H1 (cell line): ENCODE data around the gene RIBC2. TPM values are rescaled to one million over a fixed set of nuclear protein-coding genes. Genes with fewer than 3 reads are reported as not detected.

Experiments
- CTCF ChIA-PET: fragments of 300-600 bp; sonication (Branson Sonifier 250); formaldehyde crosslinking; loops from one replicate; lab custom pipeline; 2021; ENCODE audit not compliant: partially characterized antibody; lab: Charles Lee
- POLR2A ChIA-PET: fragments of 300-600 bp; sonication (Branson Sonifier 250); formaldehyde crosslinking; loops from one replicate; lab custom pipeline; 2021; ENCODE audit warnings: inconsistent platforms; ENCODE audit not compliant: partially characterized antibody; lab: Charles Lee
- DNase-seq, 2 experiments: peaks; one replicate each; pipeline versions ENCODE4 v3.0.0 to v3.0.0-alpha.2; 2010 to 2022; ENCODE audit warnings: low spot score in 2 of 2, low read depth in 1 of 2, mixed read lengths in 1 of 2
- FAIRE-seq: peaks from 2 replicates; lab custom pipeline; 2011; peaks lifted over from hg19 to GRCh38; lab: Jason Lieb, UNC
- H2AFZ ChIP-seq: 2 replicates; pipeline ENCODE4 v1.8.1; 2012; ENCODE audit warnings: low read length, inconsistent platforms
- H2AK5ac ChIP-seq: 2 replicates; pipeline ENCODE4 v1.6.1; 2013; ENCODE audit warnings: low read depth, low read length
- H2BK120ac ChIP-seq: replicated peaks from 2 replicates; pipeline ENCODE3; 2013; ENCODE audit warnings: low read depth, low read length, inconsistent platforms
- H2BK12ac ChIP-seq: 2 replicates; pipeline ENCODE4 v1.6.1; 2013; ENCODE audit warnings: low read depth, low read length
- H2BK15ac ChIP-seq: 2 replicates; pipeline ENCODE4 v1.6.1; 2013; ENCODE audit warnings: low read length
- H2BK20ac ChIP-seq: 2 replicates; pipeline ENCODE4 v1.6.1; 2013; ENCODE audit warnings: low read length
- H2BK5ac ChIP-seq: 2 replicates; pipeline ENCODE4 v1.6.1; 2013; ENCODE audit warnings: low read depth, low read length
- H3K14ac ChIP-seq: 2 replicates; pipeline ENCODE4 v1.6.1; 2013; ENCODE audit warnings: inconsistent platforms; ENCODE audit not compliant: insufficient read length
- H3K18ac ChIP-seq: 2 replicates; pipeline ENCODE4 v1.6.1; 2013; ENCODE audit warnings: low read length; ENCODE audit errors: extremely low read depth
- H3K23ac ChIP-seq: 2 replicates; pipeline ENCODE4 v1.6.1; 2013; ENCODE audit warnings: inconsistent platforms; ENCODE audit not compliant: insufficient read length
- H3K23me2 ChIP-seq: 2 replicates; pipeline ENCODE4 v1.6.1; 2013; ENCODE audit warnings: low read depth, low read length
- H3K27ac ChIP-seq: 2 replicates; pipeline ENCODE4 v1.6.1; 2011; ENCODE audit warnings: low read depth, low read length, inconsistent platforms
- H3K27me3 ChIP-seq, 4 experiments: replicated peaks in 1 of 4; 1 replicate in 1 of 4; 2 replicates in 3 of 4; pipeline versions ENCODE4 v1.6.1 to v1.8.1; 2011 to 2013; ENCODE audit warnings: low read length in 3 of 4, mild to moderate bottlenecking in 3 of 4, inconsistent platforms in 2 of 4, mixed read lengths in 2 of 4, moderate library complexity in 1 of 4; ENCODE audit not compliant: control insufficient read depth in 3 of 4, insufficient read depth in 3 of 4; ENCODE audit errors: extremely low read depth in 1 of 4
- H3K36me3 ChIP-seq, 4 experiments: 2 replicates each; pipeline versions ENCODE4 v1.6.1 to v1.8.1; 2011 to 2013; ENCODE audit warnings: mild to moderate bottlenecking in 4 of 4, low read length in 3 of 4, moderate library complexity in 2 of 4, control low read depth in 1 of 4, inconsistent platforms in 1 of 4; ENCODE audit not compliant: insufficient read depth in 4 of 4, control insufficient read depth in 2 of 4
- H3K4ac ChIP-seq: replicated peaks from 2 replicates; pipeline ENCODE3; 2013; ENCODE audit warnings: low read length, low read depth, mixed read lengths, inconsistent platforms; ENCODE audit not compliant: insufficient read length
- H3K4me1 ChIP-seq, 4 experiments: replicated peaks in 1 of 4; 1 replicate in 1 of 4; 2 replicates in 3 of 4; pipeline versions ENCODE4 v1.6.1 to v1.8.1; 2011 to 2013; ENCODE audit warnings: low read length in 3 of 4, inconsistent platforms in 2 of 4, mixed read lengths in 1 of 4; ENCODE audit not compliant: insufficient read depth in 4 of 4, control insufficient read depth in 3 of 4
- H3K4me2 ChIP-seq, 2 experiments: 2 replicates each; pipeline versions ENCODE4 v1.6.1 to v1.8.1; 2011 to 2013; ENCODE audit warnings: low read depth in 2 of 2, low read length in 2 of 2, control low read depth in 1 of 2, inconsistent platforms in 1 of 2, mild to moderate bottlenecking in 1 of 2; ENCODE audit not compliant: insufficient read depth in 1 of 2
- H3K4me3 ChIP-seq, 4 experiments: fragments of 200-600, 300-600 bp in 1 of 4; sonication (generic), shearing (Covaris generic), sonication (Bioruptor Twin) in 1 of 4; 2 replicates each; pipeline versions ENCODE4 v1.5.1 to v1.8.1; 2011 to 2016; ENCODE audit warnings: low read length in 4 of 4, low read depth in 3 of 4, control low read depth in 2 of 4, inconsistent platforms in 2 of 4, mild to moderate bottlenecking in 2 of 4, mixed read lengths in 1 of 4, moderate library complexity in 1 of 4; ENCODE audit not compliant: insufficient read depth in 2 of 4; ENCODE audit errors: extremely low read depth in 1 of 4
- H3K56ac ChIP-seq: replicated peaks from 2 replicates; pipeline ENCODE3; 2013; ENCODE audit warnings: low read depth, mild to moderate bottlenecking, mixed read lengths, low read length, inconsistent platforms; ENCODE audit not compliant: insufficient read length
- H3K79me1 ChIP-seq: 2 replicates; pipeline ENCODE4 v1.6.1; 2013; ENCODE audit warnings: low read depth, low read length, control low read depth
- H3K79me2 ChIP-seq, 2 experiments: 2 replicates each; pipeline versions ENCODE4 v1.6.1 to v1.8.1; 2012 to 2013; ENCODE audit warnings: low read length in 2 of 2, mild to moderate bottlenecking in 2 of 2, inconsistent platforms in 1 of 2; ENCODE audit not compliant: insufficient read depth in 2 of 2, control insufficient read depth in 1 of 2
- H3K9ac ChIP-seq, 4 experiments: replicated peaks in 1 of 4; 1 replicate in 1 of 4; 2 replicates in 3 of 4; pipeline versions ENCODE4 v1.6.1 to v1.8.1; 2011 to 2013; ENCODE audit warnings: low read depth in 3 of 4, low read length in 3 of 4, control low read depth in 2 of 4, mild to moderate bottlenecking in 2 of 4, moderate library complexity in 2 of 4, inconsistent platforms in 1 of 4; ENCODE audit errors: extremely low read depth in 1 of 4
- H3K9me3 ChIP-seq, 2 experiments: 2 replicates each; pipeline versions ENCODE4 v1.6.1 to v1.8.1; 2012 to 2013; ENCODE audit warnings: mild to moderate bottlenecking in 2 of 2, moderate library complexity in 2 of 2, control low read depth in 1 of 2, inconsistent platforms in 1 of 2, low read depth in 1 of 2, low read length in 1 of 2, mixed read lengths in 1 of 2; ENCODE audit not compliant: insufficient read depth in 2 of 2
- H4K20me1 ChIP-seq, 2 experiments: replicated peaks in 1 of 2; 2 replicates each; pipeline versions ENCODE3 to v1.8.1; 2011 to 2013; ENCODE audit warnings: inconsistent platforms in 2 of 2, low read length in 2 of 2, mild to moderate bottlenecking in 1 of 2; ENCODE audit not compliant: insufficient read depth in 2 of 2, control insufficient read depth in 1 of 2
- H4K5ac ChIP-seq: 2 replicates; pipeline ENCODE4 v1.6.1; 2013; ENCODE audit warnings: low read length, low read depth, mixed read lengths, inconsistent platforms; ENCODE audit not compliant: insufficient read length
- H4K8ac ChIP-seq: 2 replicates; pipeline ENCODE4 v1.8.0; 2013; ENCODE audit warnings: mild to moderate bottlenecking, moderate library complexity, low read length, inconsistent platforms; ENCODE audit not compliant: insufficient read depth; ENCODE audit errors: extremely low read depth
- H4K91ac ChIP-seq: replicated peaks from 2 replicates; pipeline ENCODE3; 2013; ENCODE audit warnings: low read length, mixed read lengths, inconsistent platforms; ENCODE audit not compliant: insufficient read length
- CREB1 ChIP-seq: IDR thresholded peaks from 2 replicates; pipeline ENCODE4 v1.6.1; 2012; ENCODE audit warnings: inconsistent platforms
- EZH2 ChIP-seq: fragments of 200-600 bp; sonication (generic); IDR thresholded peaks from 2 replicates; pipeline ENCODE4 v1.7.1; 2012; ENCODE audit warnings: low read depth, mild to moderate bottlenecking, moderate library complexity, low read length, inconsistent platforms; ENCODE audit not compliant: severe bottlenecking
- JUND ChIP-seq: IDR thresholded peaks from 2 replicates; pipeline ENCODE4 v1.6.1; 2011; ENCODE audit warnings: mild to moderate bottlenecking, improper control_type of control experiment, low read length
- KDM1A ChIP-seq: fragments of 200-600, 300-600 bp; sonication (generic); IDR thresholded peaks from 2 replicates; pipeline ENCODE4 v1.7.1; 2016; ENCODE audit warnings: mild to moderate bottlenecking, low read length, borderline replicate concordance
- KDM5A ChIP-seq: fragments of 200-600 bp; IDR thresholded peaks from 2 replicates; pipeline ENCODE4 v1.7.1; 2012; ENCODE audit warnings: mild to moderate bottlenecking, low read length, inconsistent platforms, mixed read lengths
- NANOG ChIP-seq: IDR thresholded peaks from 2 replicates; pipeline ENCODE4 v1.6.1; 2011; ENCODE audit warnings: low read length, low read depth, mild to moderate bottlenecking, inconsistent platforms; ENCODE audit not compliant: insufficient read depth, poor library complexity, severe bottlenecking
- POU5F1 ChIP-seq: IDR thresholded peaks from 2 replicates; pipeline ENCODE4 v1.6.1; 2011; ENCODE audit warnings: low read depth, mild to moderate bottlenecking, low read length, moderate library complexity
- RAD21 ChIP-seq, 2 experiments: IDR thresholded peaks in 1 of 2; conservative IDR thresholded peaks in 1 of 2; 2 replicates each; pipeline ENCODE4 v1.6.1; 2011; ENCODE audit warnings: low read depth in 2 of 2, low read length in 2 of 2, improper control_type of control experiment in 1 of 2, inconsistent platforms in 1 of 2, mild to moderate bottlenecking in 1 of 2, moderate library complexity in 1 of 2
- RXRA ChIP-seq: IDR thresholded peaks from 2 replicates; pipeline ENCODE4 v1.6.1; 2011; ENCODE audit warnings: low read depth, mild to moderate bottlenecking, low read length, moderate library complexity; ENCODE audit not compliant: insufficient read depth
- SAP30 ChIP-seq: fragments of 300-600 bp; sonication (generic); IDR thresholded peaks from 2 replicates; pipeline ENCODE4 v1.7.1; 2012; ENCODE audit warnings: low read length, moderate library complexity, mild to moderate bottlenecking, inconsistent platforms; ENCODE audit not compliant: insufficient read depth, insufficient replicate concordance
- SIN3A ChIP-seq, 2 experiments: IDR thresholded peaks in 1 of 2; conservative IDR thresholded peaks in 1 of 2; 2 replicates each; pipeline ENCODE4 v1.6.1; 2011 to 2012; ENCODE audit warnings: low read length in 2 of 2, improper control_type of control experiment in 1 of 2, low read depth in 1 of 2, mild to moderate bottlenecking in 1 of 2
- SP2 ChIP-seq: IDR thresholded peaks from 2 replicates; pipeline ENCODE4 v1.6.1; 2012; ENCODE audit warnings: mild to moderate bottlenecking, low read length, inconsistent platforms
- TAF7 ChIP-seq: optimal IDR thresholded peaks from 2 replicates; pipeline ENCODE3; 2011; ENCODE audit warnings: low read depth, mild to moderate bottlenecking, inconsistent platforms, low read length, moderate library complexity, borderline replicate concordance
- YY1 ChIP-seq: IDR thresholded peaks from 2 replicates; pipeline ENCODE4 v1.6.1; 2011; ENCODE audit warnings: low read depth, mild to moderate bottlenecking, low read length
- WGBS, 2 experiments: shearing (Covaris generic) in 1 of 2; methylation state at CpG; one replicate each; pipeline versions ENCODE4 v1.1.6 to v1.1.7; 2013 to 2015; ENCODE audit warnings: low lambda C conversion rate in 2 of 2, mixed read lengths in 2 of 2, inconsistent platforms in 1 of 2, low coverage in 1 of 2, missing lambda C conversion rate in 1 of 2; ENCODE audit not compliant: insufficient replicate concordance in 2 of 2, insufficient coverage in 1 of 2, insufficient read length in 1 of 2; ENCODE audit errors: extremely low coverage in 1 of 2, missing lambda C conversion rate in 1 of 2; 5-methylcytosine and 5-hydroxymethylcytosine counted together
- polyA plus RNA-seq, 7 experiments: library from polyadenylated mRNA; depleted of rRNA in 3 of 7; stranded (reverse) in 5 of 7; unstranded in 2 of 7; fragments of >200 nt in 5 of 7; fragments of 200-250 nt in 2 of 7; gene quantifications; 1 replicate in 5 of 7; 2 replicates in 1 of 7; 4 replicates in 1 of 7; pipeline versions ENCODE4 v1.2.1 to v1.2.3, GENCODE V29; 2011 to 2013; ENCODE audit warnings: missing spikeins in 2 of 7, mixed read lengths in 2 of 7
- total RNA-seq: library from RNA; stranded (reverse); fragmentation: NEBNext Ultra II Directional; extraction: Animal tissue kit (Norgen Biotek cat#: 25700); gene quantifications from 2 replicates; pipeline ENCODE4 v1.2.1, GENCODE V29; 2021

The RIBC2 gene
- total and polyA plus RNA-seq, 2 of the 8 experiments (the other 6 are each of a cell fraction or from before 2014, with no cell fraction given) = 0.79 to 2.1 TPM

GRCh38 chr22:45451972-45452371 lies 38.5 kb downstream of the RIBC2 start:
- WGBS, 2 experiments = 82% methylated on average over 6 of the region's 6 CpGs; no CpG with 5 or more reads in 1 of the 2 experiments
- no peak overlapping the region for H2AK5ac ChIP-seq
- ChIA-PET POLR2A (no interaction called here), CTCF (interaction anchor here (1.0 to 3.8 kb wide), 5 partner anchors 9 to 86 kb away, joined by 3 to 18 read pairs (median 3); no protein-coding TSS in a partner anchor)
- H2BK12ac ChIP-seq = no peak overlapping the region
- no peak overlapping the region for H2BK5ac ChIP-seq
- no peak for DNase-seq
- no peak overlapping the region for H3K4me2 ChIP-seq
- H3K56ac ChIP-seq = no peak overlapping the region
- no peak overlapping the region for H3K23ac ChIP-seq
- no peak overlapping the region for H4K91ac ChIP-seq
- H3K79me2 ChIP-seq = no peaks in the 10 kb centered on the region
- no peaks in the 10 kb centered on the region for H3K36me3 ChIP-seq
- H2BK20ac ChIP-seq = no peak overlapping the region
- H2BK120ac ChIP-seq = no peak overlapping the region
- no peak overlapping the region for H3K27ac ChIP-seq
- no peak for FAIRE-seq
- no peaks in the 10 kb centered on the region for H3K79me1 ChIP-seq
- no peaks in the 10 kb centered on the region for H3K4me1 ChIP-seq
- H3K18ac ChIP-seq = no peak overlapping the region
- no peak overlapping the region for H3K14ac ChIP-seq
- no peak overlapping the region for H3K4me3 ChIP-seq
- peaks cover 0 to 1% of the 10 kb centered on the region in 2 experiments for H4K20me1 ChIP-seq
- H3K9ac ChIP-seq = no peak overlapping the region
- H4K5ac ChIP-seq = no peak overlapping the region
- H3K9me3 ChIP-seq = no peaks in the 10 kb centered on the region
- no peak overlapping the region for H2BK15ac ChIP-seq
- no peak overlapping the region for H2AFZ ChIP-seq
- H3K23me2 ChIP-seq = no peaks in the 10 kb centered on the region
- H3K4ac ChIP-seq = no peak overlapping the region
- no peak overlapping the region for H4K8ac ChIP-seq
- H3K27me3 ChIP-seq = no peaks in the 10 kb centered on the region
- TF ChIP-seq KDM5A = no peak
- no peak for TF ChIP-seq CREB1
- TF ChIP-seq YY1 = no peak
- TF ChIP-seq POU5F1 = no peak
- no peak for TF ChIP-seq RAD21 (IDR thresholded peaks at IDR 0.05 in 1 of 2, conservative IDR thresholded peaks at IDR 0.05 in 1 of 2; ENCODE audit: low read depth in 2 of 2, low read length in 2 of 2)
- TF ChIP-seq SAP30 = no peak
- no peak for TF ChIP-seq SIN3A (conservative IDR thresholded peaks at IDR 0.05 in 1 of 2, IDR thresholded peaks at IDR 0.05 in 1 of 2; ENCODE audit: low read depth in 1 of 2, low read length in 2 of 2)
- no peak for TF ChIP-seq JUND
- TF ChIP-seq KDM1A = no peak
- no peak for TF ChIP-seq RXRA
- no peak for TF ChIP-seq TAF7
- TF ChIP-seq NANOG = no peak
- TF ChIP-seq EZH2 = no peak
- TF ChIP-seq SP2 = no peak
